Measurements from ENCODE around the gene STEAP3. TPM values are rescaled to one million over a fixed set of nuclear protein-coding genes. Genes with fewer than 3 reads are reported as not detected.

Gene STEAP3
- total RNA-seq, 1 experiment from 2014 or later: 24.0 TPM

- no peak overlapping the region for H3K4me3 Mint-ChIP-seq
- H3K27ac Mint-ChIP-seq: no peak overlapping the region
- no peaks in the 10 kb centered on the region for H3K36me3 Mint-ChIP-seq
- no peak for DNase-seq (ENCODE audit: low spot score)
- TF ChIP-seq ELF4 (CRISPR knock-in tag; IDR thresholded peaks at IDR 0.05; ENCODE audit: low read depth) (no peak), ZNF138 (CRISPR knock-in tag; conservative IDR thresholded peaks at IDR 0.05) (no peak), GABPB1 (CRISPR knock-in tag; IDR thresholded peaks at IDR 0.05) (no peak)
- no peaks in the 10 kb centered on the region for H3K27me3 Mint-ChIP-seq (ENCODE audit: low read depth)
- ChIA-PET POLR2A (no interaction called here), CTCF (interaction anchor here (0.5 to 1.4 kb wide), 4 partner anchors 9 to 132 kb away, joined by 3 to 5 read pairs (median 4); no protein-coding TSS in a partner anchor)
- no peaks in the 10 kb centered on the region for H3K9me3 Mint-ChIP-seq
- ATAC-seq: no peak
- peaks cover 9% of the 10 kb centered on the region for H3K4me1 Mint-ChIP-seq
Measured at GRCh38 chr2:119181391-119181790, 42.2 kb upstream of the STEAP3 start.

- 0 out of 2 replicates have a peak, but pooled peaks have one; percentile 18 for ATAC-seq
- DNase-seq (ENCODE audit: low spot score): no peak
- TF ChIP-seq FOXP4 (CRISPR knock-in tag; IDR thresholded peaks at IDR 0.05) (no peak), ELF4 (CRISPR knock-in tag; IDR thresholded peaks at IDR 0.05; ENCODE audit: low read depth) (no peak), MYBL2 (CRISPR knock-in tag; IDR thresholded peaks at IDR 0.05) (no peak), CBFB (CRISPR knock-in tag; IDR thresholded peaks at IDR 0.05; ENCODE audit: low read depth) (no peak), OVOL2 (CRISPR knock-in tag; IDR thresholded peaks at IDR 0.05; ENCODE audit: borderline replicate concordance) (no peak), STAT6 (CRISPR knock-in tag; conservative IDR thresholded peaks at IDR 0.05; ENCODE audit: low read depth) (no peak)
- H3K27ac Mint-ChIP-seq: no peak overlapping the region
- H3K9me3 Mint-ChIP-seq: no peaks in the 10 kb centered on the region
- ChIA-PET CTCF (interaction anchor here (0.5 to 1.4 kb wide), 4 partner anchors 9 to 132 kb away, joined by 3 to 5 read pairs (median 4); no protein-coding TSS in a partner anchor), POLR2A (no interaction called here)
- peaks cover 9% of the 10 kb centered on the region for H3K4me1 Mint-ChIP-seq
- no peaks in the 10 kb centered on the region for H3K27me3 Mint-ChIP-seq (ENCODE audit: low read depth)
- no peak overlapping the region for H3K4me3 Mint-ChIP-seq
- H3K36me3 Mint-ChIP-seq: no peaks in the 10 kb centered on the region
Measured at GRCh38 chr2:119181791-119182445, 41.7 kb upstream of the STEAP3 start.

- Mint-ChIP-seq H3K27me3 (ENCODE audit: low read depth) (no peaks in the 10 kb centered on the region), H3K36me3 (no peaks in the 10 kb centered on the region), H3K4me1 (peaks cover 5% of the 10 kb centered on the region; the same call in 1 of the 2 replicates), H3K27ac (no peak overlapping the region), H3K4me3 (no peak overlapping the region), H3K9me3 (no peaks in the 10 kb centered on the region)
- ATAC-seq (no peak), DNase-seq (ENCODE audit: low spot score) (no peak)
- TF ChIP-seq GRHL2 (CRISPR knock-in tag; IDR thresholded peaks at IDR 0.05; ENCODE audit: insufficient replicate concordance, severe bottlenecking) (no peak), FOXP4 (CRISPR knock-in tag; IDR thresholded peaks at IDR 0.05) (no peak), FOXK1 (CRISPR knock-in tag; IDR thresholded peaks at IDR 0.05) (no peak)
- ChIA-PET CTCF (interaction anchor here (1.0 kb wide), 1 partner anchor 11 kb away, joined by 3 read pairs; no protein-coding TSS in a partner anchor), POLR2A (no interaction called here)
Measured at GRCh38 chr2:119184512-119184911, 39.1 kb upstream of the STEAP3 start.
